NOMO-1 treated with dmso at 0.1 percent for 144 hours (cell line): ENCODE results near the gene DAB2IP.

Source experiments
- DNase-seq: peaks from one replicate; lab custom pipeline; 2025; ENCODE audit not compliant: unreplicated experiment; lab: John Stamatoyannopoulos, UW

DAB2IP gene

DNA sequence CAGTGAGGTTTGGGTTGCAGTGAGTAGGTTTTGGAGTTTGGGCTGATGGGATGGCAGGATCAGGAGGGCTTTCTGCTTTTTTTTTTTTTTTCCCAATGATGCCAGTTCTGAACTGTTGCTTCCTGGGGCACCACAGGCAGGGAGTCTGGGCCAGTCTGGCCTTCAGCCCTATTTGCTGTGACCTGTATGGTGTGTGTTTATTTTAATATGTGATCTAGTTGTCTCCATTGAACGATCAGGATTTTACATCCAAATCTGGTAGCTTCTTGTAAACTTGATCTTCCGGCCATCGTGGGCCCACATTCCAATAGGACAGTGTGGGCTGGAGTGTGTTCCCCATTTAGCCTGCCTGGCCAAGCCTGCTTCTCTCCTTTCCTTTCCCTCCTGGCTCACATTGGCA, 25.8 kb upstream of the DAB2IP start:
- DNase-seq, result no peak

DNA sequence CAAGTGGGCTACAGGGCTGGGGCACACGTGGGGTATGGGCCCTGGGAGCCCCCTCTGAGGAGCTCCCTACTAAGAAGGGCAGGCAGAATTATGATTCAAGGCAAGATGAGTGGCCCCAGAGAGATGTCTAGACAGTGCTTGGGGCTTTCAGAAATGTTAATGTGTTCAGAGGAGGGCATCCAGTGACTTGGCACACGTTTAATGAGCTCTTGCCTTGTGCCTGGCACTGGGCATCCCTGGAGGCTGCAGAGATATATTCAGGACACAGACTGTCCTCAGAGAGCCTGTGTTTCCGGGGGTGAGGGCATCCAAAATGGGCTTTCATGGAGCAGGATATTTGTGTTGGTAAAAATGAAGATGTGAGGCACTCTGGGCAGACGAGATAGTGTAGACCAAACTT, 25.4 kb upstream of the DAB2IP start:
- DNase-seq, result no peak

DNA sequence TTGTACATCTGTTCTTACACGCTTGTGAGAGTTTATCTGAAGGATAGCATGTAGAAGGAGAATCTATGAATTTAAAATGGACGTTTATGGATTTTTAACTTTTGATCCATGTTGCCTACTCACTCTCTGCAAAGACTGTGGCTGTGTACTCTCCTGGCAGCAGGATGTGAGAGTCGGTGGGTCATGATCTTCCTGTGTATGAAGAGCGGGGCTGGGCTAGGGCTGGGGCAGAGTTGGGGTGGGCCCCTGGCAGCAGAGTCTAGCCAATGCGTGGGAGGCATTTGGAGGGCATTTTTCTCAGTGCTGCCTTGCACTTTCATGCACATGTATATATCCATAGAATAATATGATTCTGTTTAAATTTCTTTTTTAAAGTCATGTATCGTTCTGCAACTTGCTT, 24.0 kb upstream of the DAB2IP start:
- DNase-seq, result no peak

DNA sequence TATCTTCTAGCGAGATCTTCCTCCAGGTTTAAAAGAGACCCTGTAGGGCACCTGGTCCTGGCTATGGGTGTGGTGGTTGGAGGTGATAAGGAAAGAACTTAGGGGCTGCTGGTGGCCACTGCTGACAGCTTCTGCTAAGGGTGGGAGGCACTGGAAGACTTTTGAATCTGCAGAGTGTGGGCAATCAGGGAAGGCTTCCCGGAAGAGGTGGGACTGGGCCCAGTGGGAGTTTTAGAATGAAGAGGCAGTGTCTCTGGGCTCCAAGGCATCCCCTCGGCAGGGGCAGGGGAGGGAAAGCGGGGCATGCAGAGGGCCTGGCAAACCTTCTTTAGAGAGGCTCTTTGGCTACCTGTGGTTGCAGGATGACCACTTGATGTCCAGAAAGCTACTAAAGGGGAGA, 23.0 kb upstream of the DAB2IP start:
- no peak for DNase-seq

DNA sequence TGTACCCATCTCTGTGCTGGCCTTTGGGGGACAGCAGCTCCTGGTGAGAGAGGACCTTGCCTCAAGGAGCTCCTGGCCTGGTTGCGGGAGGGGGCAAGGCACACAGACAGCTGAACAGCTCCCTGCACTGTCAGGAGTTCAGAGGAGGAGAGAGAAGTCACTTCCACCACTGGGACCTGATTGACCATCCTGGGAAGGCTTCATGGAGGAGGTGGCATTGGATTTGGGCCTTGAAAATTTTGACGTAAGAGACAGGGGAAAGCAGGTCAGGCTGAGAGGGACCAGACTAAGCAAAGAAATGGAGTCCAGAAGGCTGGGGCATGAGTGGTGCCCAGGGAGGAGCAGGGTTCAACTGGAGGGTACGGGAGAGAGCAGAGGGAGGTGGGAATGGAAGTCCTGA, 20.3 kb upstream of the DAB2IP start:
- no peak for DNase-seq

DNA sequence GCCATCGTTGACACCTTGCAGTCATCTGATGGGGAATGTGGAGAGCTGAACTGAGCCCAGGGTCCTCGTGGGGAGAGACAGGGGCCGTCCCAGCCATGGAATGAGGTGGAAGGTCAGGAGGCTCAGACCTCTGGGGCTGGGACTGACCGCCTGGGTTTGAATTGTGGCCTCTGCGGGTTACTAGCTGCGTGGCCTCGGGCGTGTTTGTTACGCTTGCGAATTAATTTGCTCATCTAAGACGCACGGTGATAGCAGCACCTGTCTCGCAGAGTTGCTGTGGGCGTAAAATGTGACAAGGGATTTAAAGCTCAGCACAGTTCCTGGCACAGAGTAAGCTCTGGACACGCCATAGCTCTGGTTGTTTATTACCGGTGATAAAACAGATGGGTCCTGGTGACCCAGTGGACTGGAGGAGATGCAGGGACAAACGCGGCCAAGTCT, 19.4 kb upstream of the DAB2IP start:
- no peak for DNase-seq

DNA sequence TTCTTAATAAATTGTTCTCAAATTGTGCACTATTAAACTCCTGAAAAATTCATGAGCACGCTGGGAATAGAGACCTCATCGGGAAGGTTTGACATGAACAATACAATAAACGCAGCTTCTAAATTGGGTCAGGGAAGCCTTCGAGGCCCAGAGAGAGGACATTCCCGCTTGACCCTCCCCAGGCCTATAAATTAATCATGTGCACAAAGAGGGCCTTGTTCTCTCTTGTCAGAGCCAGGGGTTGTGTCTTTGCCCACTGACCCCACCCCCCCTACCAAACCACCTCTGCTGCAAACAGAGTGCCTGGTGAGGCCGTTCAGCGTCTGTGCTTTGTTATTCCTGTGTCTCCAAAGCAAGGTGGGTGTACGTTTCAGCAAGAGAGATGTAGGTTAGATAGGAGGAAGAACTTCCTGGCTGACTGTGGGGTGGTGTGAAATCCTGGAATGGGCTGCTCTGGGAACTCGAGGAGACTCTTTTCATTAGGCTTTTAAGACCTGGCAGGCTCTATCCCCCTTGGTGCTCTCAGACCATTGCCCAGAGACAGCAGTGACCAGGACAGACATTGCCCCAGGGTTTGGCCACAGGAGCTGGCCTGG, 18.2 kb upstream of the DAB2IP start:
- no peak for DNase-seq

DNA sequence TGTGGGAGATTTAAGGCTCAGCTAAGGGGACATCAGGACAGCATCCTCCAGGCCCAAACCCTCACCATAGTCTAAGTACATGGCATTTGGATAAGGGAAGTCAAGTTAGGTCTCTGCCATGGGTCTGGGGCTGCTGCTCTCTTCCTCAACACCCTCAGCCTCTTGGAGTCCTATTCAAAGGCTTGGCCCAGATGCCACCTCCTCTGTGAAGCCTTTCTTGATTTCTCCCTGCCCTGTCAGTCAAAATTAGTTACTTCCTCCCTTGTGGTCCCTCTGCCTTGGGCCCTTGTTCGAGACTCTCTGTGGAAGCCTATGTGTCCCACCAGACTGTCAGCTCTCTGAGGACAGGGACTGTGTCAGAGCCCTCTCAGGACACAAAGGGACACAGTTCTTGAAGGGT, 17.7 kb upstream of the DAB2IP start:
- no peak for DNase-seq

DNA sequence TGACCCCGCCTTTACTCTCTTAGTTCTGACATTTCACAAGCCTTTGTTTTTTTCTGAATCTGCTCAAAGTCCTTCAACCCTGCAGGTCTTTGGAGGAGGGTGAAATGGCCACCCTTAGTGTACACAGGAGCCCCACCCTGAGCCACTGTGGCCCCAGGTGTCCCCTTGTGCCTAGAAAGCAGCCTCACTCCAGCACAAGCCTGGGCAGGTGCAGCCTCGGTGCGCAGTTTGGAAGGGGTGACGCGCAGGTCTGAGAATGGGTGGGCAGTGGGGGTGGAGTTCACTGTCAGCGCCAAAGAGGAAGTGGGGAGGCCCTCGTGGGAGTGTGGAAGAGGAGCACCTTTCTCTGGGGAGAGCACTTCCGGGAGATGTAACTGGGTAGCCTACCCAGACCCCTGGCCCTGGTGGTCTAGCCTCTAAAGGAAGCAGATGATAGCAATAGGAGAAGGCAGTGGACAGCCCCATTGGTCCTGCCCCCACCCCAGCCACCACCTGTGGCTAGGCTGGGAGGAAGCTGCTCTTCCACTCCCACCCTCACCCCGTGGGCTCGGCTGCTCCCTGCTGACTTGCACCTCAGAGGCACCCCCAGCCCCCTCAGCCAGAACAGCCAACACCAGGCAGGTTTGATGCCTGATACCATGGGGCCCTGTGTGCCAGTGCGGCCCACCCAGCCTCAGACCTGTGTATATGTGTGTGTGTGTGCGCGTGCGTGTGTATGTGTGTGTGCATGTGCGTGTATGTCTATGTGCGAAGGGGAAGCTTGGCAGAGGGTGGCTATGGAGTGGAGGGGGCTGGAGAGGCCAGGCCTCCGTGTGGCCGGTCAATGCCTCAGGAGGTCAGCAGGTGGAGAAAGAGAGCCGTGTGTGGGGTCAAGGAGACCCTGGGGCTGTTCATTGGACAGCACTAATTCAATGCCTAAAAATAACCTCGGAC, 16.8 kb upstream of the DAB2IP start:
- peak; percentile 19 for DNase-seq

DNA sequence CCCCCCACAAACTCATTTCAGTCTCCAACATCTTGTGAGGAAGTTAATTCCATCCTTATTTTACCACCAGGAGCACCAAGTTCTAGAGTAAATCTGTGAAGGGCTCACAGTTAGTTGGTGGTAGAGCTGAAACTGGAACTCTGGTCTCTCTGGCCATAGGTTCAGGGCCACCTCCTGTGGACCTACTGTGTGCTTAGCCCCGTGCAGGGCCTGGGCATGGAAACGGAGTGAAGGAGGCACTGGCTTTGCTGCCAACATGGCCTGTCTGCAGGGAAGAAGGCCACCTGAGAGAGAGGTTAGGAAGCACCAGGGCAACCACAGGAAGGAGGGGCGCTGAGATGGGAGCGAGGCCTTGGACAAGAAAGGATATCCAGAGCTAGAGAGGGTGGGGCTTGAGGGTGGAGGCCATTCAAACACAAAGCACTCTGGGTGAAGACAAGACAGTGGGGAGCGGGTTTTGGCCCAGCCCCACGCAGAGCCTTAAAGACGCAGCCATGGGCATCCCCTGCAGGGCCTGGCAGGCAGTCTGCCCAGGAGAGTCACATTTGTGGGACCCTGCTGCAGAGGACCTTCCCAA, 16.0 kb upstream of the DAB2IP start:
- DNase-seq, result no peak

DNA sequence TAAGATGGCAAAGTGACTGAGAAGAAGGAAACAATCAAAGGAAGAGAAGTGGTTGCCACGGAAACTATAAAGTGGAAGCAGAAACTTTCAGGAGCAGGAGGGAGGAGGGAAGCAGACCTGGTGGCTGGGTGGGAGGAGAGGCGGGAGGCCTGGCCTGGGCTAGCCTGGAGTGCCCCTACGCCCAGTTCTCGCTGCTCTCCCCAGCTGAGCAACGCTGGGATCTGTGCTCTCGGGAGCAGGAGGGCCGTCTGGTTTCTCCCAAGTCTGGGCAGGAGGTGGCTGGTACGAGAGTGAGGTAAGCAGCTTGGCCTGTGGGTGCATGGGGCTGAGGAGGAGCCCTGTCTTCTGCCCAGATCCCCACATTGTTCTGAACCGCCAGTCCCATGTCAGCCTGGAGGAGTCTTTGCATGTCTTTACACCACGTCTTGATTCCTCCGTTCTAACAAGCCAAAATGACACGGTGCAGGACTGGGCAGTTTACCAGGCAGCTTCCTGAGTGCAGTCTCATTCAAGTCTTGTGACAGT, 15.0 kb upstream of the DAB2IP start:
- no peak for DNase-seq

DNA sequence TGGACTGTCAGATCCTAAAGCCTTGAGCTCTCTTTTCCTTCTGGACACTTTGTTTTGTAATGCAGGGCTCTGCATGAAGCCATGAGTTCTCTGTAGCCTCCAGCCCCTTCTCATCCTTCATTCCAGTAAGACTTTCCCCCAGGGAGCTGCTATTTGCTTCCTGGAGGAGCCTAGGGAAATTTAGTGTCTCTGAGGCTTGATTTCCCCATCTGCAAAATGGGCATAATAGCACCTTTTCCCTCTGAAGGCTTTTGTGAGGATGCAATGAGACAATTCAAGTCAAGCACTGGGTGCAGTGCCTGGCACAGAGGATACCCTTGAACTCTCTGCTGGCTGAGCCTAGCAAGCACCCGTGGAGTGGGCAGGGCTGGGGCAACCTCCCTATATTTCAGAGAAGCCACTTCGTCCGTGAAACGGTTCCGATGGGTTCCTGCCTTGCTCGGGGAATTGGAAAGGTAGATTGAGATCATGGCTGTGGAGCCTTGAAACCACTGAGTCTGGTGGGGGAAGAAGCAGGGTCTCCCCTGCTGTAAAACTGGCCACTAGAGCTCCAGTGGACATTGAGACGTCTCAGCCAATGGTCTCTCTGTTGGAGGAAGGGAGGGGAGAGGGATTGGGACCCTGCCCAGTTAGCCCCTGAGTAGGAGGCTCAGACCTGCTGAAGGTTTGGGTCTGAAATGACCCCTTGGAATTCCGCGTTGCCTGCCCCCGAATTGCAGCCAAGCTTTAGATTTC, 14.3 kb upstream of the DAB2IP start:
- DNase-seq, result no peak

DNA sequence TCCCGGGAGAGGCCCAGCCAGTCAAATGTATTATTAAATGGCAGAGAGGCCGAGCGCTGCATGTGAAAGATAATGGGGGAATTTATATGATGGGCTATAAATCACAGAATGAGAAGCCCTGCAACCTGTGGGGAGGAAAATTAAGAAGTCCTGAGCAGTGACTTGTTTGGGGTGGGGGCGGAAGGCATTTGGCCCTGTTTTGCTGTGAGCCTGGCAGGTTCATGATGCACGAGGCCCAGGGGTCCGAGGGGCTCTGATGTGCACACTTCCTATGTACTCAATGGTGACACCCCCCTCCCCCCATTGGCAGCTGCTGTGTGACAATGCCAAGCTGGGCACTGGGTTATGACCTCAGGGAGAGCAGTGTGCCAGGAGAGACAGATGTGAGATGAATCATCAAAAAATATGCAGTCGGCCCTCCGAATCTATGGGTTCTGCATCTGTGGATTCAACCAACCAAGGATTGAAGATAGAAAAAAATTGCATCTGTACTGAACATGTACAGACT, 13.7 kb upstream of the DAB2IP start:
- no peak for DNase-seq

DNA sequence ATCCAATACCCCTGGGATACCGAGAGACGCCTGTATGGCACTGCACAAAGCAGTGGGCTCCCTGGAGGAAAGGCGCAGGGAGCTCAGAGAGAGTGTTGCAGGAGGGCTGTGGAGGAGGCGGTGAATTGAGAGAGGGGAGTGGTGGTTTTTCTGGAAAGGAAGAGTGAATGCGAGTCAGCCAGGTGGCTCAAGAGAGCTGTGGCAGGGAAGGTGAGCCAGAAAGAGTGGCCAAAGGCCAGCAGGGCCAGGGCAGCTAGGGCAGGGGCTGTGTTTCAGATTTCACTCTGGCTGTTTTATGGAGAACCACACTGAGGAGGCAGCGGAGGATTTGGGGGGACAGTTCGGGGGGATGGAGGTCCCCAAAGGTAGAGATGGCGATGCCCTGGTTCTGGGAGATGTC, 13.0 kb upstream of the DAB2IP start:
- DNase-seq, result no peak

DNA sequence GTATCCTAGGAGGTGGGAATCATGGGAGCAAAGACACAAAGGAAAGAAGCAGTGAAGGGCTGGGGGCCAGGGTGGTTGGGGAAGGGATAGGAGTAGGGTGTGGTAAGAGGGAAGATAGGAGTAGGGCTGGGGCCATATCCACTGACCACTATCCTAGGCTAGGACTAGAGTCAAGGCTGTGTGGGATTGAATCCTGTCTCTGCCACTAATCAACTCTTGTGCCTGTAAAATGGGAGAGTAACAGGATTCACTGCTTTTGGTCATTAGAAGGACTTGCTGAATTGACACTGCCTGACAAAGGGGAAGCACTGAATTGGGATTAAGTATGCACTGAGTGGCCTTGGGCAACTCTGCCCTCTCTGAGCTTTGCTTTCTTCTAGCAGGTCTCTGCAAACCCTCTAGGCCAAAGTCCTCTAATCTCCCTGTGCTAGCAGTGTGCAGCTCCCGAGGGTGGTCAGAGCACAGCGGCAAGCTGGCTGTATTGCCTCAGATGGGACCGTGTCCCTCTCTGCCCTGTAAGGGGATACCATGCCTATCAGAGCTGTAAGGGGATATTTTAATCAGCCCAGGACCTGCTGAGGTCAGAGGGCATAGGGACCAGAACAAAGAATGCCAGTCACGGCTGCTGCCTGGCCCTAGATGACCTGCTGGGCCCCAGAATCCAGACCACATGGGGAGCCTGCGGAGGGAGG, 12.4 kb upstream of the DAB2IP start:
- no peak for DNase-seq

DNA sequence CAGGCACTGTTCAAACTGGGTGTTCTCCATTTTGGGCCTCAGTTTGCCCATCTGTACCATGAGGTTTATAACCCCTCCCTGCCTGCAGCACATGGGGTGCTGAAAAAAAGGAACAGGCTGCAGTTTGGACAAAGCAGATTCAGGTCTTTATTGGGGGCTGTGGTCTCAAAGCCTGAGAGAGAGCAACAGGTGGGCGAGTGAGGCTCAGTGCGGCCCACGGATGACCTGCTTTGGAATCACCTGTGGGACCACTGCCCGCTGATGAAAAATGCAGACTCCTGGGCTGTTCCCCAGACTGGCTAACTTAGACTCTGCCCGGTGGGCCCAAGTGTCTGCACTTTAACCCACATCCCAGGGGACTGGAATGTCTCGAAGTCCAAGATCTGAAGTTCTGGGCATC, 11.8 kb upstream of the DAB2IP start:
- DNase-seq, result no peak

DNA sequence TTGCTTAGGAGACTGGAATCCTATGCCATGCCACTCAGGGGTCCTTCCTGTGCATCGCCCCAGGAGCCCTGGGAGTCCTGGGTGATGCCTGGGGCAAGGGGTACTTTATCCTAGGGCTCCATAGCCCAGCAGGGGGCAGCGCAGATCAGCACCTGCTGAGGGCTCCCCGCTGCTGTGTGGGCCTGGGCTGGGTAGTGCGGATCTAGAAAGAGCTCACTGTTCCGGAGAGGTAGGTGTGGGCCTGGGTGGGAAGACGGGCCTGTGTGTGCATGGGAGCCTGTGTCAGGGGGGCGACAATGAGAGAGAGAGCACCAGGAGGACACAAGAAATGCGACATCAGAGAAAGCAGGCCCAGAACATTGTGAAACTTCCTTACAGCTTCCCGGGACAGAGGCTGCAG, 11.4 kb upstream of the DAB2IP start:
- no peak for DNase-seq

DNA sequence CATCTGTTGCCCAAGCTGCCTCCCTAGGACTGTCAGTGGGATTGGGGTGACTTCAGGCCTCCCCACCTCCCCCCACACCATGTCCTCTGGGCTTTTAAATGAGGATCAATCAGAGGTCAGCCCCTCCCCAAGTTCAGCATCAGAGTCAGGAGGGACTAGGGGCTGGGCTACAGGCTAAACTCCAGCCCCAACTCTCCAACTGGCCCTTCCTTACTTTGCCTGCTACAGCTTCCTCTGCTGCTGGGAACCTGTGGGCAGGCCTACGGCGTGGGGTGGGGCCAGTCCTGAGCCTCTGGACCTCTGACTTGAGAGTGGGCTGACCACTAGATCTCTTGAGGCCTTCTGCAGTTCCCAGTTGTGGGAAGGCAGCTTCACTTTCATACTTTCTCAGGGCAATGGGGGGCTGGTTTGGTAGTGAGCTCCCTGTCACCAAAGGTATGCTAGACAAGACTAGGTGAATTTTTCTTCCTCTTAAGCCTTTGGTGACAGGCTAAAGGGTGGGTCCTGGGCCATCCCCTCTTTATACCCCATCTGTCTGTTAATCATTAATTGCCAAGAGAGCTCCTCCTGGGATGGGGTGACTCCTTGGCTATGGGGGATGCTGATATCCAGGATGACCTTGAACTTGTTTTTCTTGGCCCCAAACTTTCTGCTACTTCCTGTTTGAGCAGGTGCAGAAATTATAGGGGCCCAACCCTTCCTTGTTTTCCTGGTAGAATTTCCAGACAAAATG, 10.8 kb upstream of the DAB2IP start:
- no peak for DNase-seq

DNA sequence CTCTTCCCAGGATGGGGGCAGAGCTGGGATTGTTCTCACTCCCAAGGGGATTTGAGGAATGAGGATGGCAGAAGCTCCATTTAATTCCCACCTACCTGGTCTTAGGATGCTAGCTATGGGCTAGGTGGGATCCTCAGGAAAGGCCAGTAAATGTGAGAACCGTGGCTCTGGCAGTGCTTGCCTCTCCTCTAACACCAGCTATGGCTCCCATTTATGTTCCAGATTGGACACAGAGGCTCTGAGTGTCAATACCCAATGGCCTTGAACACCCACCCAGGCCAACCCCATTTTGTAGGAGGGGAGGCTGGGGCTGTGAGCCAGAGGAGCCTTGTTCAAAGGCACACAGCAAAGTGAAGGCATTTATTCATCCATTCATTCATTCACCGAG, 10.2 kb upstream of the DAB2IP start:
- no peak for DNase-seq

DNA sequence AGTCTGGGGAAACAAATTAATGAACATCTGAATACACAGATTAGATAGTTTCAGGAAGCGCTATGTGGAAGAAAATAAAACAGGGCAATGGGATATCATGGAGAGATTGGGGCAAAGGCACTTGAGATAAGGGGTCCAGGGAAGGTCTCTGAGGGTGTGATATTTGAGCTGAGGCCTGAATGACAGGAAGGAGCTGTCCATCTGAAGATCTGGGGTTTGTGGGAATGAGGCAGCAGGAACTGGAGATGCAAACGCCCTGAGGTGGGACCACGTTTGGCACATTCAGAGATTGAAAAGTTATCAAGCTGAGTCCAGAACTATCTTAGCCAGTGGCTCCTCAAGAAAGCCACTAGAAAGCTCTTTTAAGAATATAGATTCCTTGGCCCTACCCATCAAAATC, 8.7 kb upstream of the DAB2IP start:
- DNase-seq, result no peak
